HT1080 (cell line): ENCODE results near the gene SMG6. TPM values are rescaled to one million over a fixed set of nuclear protein-coding genes. Genes with fewer than 3 reads are reported as not detected.
"Not testable (repeated sequence)": the region's sequence is repeated elsewhere in the genome, so short reads cannot be mapped to it uniquely, and the experiment has no call there.

Experiments used
- DNase-seq: peaks from one replicate; pipeline ENCODE4 v3.0.0-alpha.2; 2015; ENCODE audit warnings: low read depth
- total RNA-seq: library from RNA; depleted of rRNA; stranded (reverse); fragments of >200 nt; shearing (Covaris generic); gene quantifications from 2 replicates; pipeline ENCODE4 v1.2.3, GENCODE V29; 2014

SMG6 gene
- total RNA-seq, 1 experiment from 2014 or later = 43.9 TPM

DNA sequence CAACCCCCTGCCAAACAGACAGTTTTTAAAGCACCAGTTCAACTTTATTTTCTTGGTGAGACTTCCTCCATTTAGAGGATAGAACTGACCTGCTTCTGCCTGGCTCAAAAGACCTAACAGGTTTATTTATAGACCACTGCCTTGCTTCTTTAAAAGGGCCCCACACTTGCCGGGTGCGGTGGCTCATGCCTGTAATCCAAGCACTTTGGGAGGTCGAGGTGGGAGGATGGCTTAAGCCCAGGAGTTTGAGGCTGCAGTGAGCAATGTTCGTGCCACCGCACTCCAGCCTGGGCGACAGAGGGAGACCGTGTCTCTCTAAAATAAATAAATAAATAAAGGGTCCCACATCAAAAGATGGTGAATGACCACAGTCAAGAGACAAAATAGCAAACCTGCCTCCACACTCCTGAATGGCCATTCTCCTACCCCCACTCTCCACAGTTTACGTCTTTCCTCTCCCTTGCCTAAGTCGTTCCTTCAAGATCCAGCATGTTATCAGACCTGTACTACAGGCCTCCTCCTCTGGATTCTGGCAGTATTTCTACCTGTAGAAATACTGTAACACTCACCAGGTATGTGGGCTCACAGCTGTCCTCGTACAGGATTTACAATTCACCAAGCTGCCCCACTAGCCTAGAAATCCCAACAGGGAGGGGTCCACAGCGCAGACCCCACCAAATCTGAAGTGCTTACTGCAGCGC, 95.6 kb downstream of the SMG6 start:
- no peak for DNase-seq

DNA sequence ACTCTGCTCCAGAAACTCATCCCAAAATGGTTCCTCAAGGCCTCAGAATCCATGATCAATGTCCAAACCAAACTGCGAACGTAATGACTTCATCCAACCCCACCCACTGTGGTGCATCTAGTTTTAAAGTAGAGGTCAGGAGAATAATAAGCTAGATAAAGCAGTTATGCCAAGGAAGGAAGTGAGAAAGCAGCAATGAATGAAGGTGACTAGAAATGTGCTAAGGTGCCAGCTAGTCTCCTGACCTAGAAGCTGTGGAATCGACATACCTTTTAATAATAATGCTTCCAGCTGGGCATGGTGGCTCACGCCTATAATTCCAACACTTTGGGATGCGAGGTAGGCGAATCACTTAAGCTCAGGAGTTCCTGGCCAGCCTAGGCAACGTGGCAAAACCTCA, 99.2 kb downstream of the SMG6 start:
- DNase-seq = no peak

DNA sequence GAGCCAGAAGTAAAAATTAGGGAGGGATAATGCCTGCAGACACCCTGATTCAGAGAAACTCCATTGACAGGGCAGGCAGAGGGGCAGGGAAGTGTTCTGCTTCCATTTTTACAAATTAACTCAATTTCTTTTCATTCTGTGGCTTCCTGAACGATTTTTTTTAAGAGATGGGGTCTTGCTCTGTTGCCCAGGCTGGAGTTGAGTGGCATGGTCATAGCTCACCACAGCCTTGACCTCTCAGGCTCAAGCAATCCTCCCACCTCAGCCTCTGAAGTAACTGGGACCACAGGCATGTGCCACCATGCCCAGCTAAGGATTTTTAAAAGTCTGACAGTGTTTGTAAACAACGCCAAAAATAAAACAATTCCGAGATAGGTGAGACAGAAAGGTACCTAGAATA, 99.8 kb downstream of the SMG6 start:
- DNase-seq = no peak

DNA sequence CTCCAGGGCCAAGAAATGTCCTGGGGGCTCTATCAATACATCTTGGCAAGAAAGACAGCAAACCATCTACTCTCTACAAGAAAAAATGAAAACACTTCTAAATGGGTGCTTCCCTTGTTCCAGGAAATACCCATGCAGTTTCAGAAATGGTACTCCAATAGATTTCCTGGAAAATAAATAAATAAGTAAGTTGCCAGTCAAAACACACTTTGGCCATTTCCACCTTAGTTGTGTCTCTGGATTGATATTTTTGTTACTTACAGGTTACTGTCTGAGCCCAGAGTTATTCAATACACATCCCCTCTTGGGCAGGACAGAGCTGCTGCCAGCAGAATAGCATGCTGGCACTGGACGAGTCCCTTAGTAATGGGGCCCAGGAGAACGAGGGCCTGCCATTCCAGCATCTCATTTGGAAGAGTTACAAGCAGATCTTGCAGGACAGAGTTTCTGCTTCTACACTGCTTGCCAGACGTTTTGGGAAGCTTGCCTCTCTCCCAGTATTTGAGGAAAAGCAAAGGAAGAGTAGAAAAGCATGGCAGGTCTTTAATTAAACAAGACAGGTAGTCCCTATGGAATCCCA, 100.5 kb downstream of the SMG6 start:
- DNase-seq = no peak

DNA sequence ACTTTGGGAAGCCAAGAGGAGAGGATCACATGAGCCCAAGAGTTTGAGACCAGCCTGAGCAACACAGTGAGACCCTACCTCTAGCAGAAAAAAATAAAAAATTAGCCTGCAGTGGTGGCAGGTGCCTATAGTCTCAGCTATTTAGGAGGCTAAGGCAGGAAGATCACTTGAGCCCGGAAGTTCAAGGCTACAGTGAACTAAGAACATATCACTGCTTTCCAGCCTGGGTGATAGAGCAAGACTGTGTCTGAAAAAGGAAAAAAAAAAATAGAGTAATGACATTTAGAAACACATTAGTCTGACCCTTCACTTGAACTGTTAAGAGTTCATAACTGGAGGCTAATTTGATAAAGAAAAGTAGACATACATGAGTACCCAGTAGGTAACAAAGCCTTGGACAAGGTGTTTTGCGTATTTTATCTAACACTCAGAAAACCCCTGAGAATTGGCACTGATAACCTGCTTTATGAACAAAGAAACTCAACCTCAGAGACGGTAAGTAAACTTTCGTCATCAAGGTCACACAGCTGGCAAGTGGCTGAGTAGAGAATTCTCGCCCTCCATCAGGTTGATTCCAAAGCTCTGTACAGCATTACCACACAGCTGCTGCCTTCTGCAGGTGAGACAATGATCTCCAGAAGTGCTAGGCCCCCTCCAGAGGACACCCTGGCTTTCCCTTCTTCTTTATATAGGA, 101.1 kb downstream of the SMG6 start:
- no peak for DNase-seq

DNA sequence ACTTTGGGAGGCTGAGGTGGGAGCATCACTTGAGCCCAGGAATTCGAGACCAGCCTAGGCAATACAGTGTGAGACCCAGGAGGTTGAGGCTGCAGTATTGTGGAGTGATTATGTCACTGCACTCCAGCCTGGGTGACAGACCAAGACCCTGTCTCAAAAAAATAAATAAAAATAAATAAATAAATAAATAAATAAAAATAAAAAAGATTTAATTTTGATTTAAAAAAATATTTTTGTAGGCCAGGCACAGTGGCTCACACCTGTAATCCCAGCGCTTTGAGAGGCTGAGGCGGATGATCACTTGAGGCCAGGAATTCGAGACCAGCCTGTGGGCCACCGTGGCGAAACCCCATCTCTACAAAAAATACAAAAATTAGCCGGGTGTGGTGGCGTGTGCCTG, 104.2 kb downstream of the SMG6 start:
- not testable (repeated sequence) for DNase-seq

DNA sequence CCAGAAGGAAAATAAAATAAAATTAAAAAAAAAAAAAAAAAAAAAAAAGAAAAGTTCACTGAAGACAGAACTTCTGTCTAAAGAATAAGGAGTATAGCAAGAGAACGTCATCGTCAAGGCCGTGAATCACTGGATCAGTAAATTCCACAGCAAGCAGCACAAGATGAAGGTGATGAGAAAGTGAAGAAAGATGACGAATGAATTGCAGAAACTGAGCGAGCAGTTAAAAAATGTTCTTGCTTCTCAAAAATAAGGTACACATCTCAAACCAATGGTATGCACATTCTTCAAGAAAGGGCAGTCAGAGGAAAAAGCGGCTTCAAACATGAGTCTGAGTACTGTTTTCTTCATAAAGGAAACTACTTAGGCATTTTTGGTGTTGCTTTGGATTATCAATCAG, 104.7 kb downstream of the SMG6 start:
- DNase-seq = no peak

DNA sequence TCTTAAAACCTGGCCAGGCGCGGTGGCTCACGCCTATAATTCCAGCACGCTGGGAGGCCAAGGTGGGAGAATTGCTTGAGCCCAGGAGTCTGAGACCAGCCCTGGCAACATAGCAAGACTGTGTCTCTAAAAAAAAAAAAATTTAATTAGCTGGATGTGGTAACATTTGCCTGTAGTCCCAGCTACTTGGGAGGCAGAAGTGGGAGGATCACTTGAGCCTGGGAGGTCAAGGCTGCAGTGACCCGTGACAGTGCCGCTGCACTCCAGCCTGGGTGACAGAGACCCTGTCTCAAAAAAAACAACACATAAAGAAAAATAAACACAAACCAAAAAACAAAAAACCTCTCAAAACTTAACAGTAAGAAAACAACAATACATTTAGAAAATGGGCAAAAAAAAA, 106.3 kb downstream of the SMG6 start:
- no peak for DNase-seq

DNA sequence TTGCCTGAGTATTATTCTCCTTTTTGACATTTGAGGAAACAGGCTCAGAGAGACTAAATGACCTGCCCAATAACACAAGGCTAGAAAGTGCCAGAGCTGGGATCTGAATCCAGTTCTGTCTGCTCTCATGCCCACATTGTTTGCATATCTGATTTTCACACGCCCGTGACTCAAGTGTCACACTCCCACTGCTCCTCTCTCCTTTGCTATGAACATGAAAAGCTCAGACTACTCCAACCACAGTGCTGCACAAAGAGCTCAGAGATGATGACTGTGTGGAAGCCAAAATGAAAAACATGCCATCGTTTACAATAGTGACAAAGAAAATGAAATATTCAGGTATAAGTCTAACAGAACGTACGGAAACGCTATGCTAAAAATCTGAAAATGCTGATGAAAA, 107.9 kb downstream of the SMG6 start:
- peak; percentile 26 for DNase-seq

DNA sequence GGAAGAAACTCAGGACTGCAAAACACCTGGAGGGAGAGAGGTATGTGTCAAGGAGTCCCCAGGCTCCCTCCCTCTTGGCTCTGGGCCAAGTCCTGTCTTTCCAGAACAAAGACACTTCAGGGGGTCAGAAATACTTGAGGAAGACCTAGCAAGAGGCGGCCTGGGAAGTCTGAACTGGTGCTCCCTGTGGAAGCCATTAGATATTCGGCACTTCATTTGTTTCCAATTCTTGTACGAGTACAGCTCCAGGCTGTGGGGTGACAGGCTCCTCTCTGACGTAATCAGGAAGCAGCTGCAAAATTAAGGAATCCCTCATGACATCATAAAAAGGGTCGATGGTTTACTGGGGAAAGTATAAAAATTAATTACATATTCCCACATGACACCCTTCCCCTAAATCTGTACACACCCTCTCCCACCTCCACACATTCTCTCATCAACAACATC, 108.7 kb downstream of the SMG6 start:
- no peak for DNase-seq

DNA sequence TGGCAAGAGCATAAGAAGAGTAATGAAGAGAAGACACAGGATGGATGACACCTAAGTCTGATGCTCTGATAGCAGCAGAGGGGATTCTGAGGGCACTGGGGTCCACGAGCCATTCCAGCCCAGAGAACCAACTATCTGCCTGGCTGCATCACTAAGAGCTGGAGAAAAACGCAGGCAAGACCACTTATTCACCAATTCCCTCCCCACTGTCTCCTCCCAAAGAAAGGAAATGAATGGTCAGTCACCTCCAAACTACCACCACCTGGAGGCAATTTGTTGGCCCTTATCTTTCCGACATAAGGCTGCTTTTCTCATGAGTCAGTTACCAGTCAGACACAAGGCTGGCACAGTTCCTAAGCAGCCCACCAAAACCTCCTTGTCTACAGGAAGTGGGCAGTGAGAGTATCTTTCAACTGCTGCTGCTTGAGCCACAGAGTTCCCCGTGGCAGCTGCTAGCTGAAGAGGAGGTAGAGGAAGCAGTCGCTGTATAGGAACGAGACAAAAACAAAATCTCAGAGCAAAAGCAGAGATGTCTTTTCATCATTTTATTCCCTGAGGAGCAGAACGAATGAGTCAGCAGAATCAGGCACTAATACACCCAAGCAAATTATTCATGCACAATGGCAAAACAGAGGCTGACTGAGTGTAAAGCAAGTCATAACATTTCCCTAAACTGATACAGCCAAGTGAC, 111.1 kb downstream of the SMG6 start:
- peak; percentile 100 for DNase-seq

DNA sequence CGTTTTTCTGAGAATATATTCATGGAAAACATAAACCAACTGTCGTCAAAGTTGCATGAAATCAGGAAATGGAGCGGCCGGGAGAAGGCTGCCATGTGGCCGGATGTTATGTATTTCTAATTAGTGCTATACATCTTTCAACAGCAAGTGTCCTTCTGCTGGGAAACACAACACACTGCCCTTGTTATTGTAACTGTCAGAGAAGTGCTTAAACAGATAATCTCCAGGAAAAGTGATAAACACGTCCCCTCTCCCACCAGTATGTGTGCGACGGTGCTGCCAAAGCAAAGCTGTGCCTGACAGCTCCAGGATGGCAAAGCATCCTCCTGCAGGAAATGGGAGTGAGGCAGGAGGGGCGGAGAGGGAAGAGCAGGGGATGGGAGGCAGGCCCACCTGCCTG, 111.8 kb downstream of the SMG6 start:
- DNase-seq = no peak

DNA sequence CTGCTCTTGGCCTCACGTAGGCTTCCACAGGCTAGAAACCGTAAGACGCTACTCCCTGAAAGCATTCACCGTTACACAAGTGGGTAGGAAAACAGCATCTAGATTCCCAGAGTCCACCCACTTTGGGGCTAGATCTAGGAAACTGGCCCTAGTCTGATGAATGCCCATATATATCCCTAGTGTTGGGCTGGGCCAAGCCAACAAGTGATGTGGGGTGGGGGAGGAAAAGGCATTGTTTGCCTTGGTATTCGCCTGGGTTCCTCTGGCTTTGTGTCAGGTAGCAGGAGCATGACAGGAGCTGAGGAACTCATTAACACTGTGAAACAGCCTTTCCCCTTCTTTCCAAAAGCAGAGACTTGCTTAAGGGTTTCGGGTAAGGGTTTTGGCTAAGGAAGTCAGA, 112.4 kb downstream of the SMG6 start:
- no peak for DNase-seq

DNA sequence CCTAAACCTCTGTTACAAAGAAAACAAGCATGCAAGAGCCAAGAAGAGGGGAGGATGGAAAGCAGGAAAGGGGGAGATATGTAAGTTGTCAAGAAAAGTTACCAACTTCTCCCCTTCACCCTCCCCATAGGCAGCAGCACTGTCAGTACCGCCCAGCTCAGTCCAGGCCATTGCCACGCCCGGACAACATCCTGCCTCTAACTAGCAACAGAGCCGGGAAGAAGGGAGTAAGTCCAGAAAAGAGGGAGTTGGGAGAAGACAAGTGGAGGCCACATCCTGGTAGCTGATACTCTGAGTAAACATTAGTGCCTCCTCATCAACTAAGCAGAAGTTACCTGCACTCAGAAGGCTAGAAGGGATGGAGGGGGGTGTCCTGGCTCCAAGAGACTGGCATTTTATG, 113.6 kb downstream of the SMG6 start:
- peak; percentile 74 for DNase-seq

DNA sequence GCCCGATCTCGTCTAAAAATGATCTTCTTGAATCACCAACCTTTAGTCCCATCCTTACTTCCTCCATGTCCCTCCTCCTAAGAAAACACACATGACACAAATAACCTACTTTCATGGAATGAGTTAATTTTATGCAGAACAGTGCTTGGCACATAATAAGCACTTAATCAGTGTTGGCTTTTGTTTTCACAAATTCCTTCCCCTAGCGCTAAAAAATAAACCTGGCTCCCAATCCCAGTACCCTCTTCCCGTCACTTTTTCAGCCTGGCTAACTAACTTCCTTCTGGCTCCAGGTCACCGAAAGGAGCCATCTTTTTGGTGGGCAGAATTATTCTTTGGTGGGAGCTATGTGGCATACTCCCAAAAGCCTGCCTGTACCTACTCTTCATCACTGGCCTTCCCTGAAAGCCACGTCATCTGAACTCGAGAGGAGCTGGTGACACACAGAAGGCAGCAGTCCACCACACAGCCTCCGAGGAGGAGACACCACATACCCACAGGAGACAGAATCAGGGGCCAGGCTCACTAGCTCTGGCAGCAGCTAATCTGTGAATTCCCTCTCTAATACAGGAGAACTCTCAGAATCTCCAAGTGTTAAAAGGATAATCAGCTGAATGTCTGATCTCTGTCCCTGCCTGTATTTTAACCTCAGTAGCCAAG, 114.5 kb downstream of the SMG6 start:
- no peak for DNase-seq

DNA sequence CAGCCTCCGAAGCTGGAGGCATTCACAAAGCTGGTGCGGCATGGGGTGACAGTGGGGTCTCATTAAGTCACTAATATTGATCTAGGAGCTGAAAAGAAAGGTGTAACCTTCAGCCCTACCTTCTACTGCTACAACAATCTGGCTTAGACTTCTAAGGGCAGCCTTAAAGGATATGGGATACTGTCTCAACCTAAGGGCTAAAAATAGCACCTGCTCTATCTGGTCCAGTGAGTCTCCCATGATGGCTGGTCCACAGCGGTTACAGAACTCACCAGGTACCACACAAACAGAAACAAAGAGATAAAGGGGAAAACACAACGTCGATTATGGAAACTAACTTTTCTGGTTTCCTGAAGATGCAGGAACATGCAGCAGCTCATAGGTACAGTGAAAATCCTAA, 115.8 kb downstream of the SMG6 start:
- DNase-seq = no peak

DNA sequence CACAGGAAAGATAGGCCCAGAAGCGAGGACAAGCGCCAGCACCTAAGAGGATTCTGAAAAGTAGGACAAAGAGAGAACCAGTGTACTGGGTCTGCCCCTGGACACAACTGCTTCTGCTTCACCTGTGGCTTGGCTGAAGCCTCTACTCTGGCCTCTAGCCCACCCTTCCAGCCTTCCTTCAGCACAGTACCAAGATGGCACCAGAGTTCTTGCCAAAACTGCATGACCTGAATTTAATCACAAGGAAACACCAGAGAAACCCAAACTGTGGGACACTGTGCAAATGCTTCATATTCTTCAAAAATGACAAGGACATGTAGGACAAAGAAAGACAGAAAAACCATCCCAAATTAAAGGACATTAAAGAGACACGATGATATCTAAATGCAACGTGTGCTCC, 116.6 kb downstream of the SMG6 start:
- no peak for DNase-seq

DNA sequence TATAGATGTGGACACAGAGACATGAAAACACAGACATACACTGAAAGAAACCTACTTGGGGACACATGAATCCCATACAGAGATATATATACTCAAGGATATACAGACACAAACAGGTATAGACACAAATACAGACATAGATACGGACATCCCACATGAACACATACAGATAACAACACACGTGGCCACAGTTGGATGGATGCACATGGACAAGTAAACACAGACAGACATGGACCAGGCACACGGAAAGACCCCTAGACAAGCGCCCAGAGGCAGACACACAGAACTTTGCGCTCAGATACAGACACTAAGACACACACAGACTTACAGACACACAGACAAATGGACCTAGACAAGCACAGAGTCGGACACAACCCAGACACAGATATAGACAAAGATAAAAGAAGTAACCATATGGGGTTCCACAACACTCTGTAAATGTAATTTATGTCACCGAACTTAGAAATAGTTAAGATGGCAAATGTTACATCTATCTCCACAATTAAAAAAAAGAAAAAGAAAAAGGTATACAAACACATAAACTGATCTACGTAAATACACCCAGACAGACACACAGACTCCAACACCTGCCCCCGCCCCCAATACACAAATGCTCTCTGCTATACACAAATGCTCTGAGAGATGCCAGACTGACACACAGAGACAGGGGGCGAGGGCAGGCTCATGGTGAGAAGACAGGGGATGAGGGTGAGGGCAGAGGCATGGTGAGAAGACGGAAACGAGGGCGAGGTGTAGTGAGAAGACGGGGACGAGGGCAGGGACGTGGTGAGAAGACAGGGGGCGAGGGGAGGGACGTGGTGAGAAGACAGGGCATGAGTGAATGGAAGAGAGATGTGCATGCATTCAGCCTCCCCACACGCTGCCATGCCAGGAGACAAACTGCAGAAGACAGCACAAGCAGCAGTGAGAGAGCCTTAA, 118.3 kb downstream of the SMG6 start:
- DNase-seq = no peak

DNA sequence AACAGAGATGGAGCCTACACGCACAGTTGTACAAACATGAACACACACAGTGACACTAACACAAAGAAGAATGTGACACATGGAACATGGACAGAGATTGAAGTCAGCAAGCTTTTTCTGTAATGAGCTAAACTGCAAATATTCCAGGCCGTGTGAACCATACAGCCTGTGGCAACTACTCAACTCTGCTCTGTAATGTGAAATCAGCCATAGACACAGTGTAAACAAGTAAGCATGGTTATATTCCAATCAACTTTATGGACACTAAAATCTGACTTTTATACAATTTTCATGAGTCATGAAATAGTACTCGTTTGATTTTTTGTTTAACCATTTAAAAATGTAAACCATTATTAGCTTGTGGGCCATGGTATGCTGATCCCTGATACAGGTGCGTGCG, 120.2 kb downstream of the SMG6 start:
- no peak for DNase-seq

DNA sequence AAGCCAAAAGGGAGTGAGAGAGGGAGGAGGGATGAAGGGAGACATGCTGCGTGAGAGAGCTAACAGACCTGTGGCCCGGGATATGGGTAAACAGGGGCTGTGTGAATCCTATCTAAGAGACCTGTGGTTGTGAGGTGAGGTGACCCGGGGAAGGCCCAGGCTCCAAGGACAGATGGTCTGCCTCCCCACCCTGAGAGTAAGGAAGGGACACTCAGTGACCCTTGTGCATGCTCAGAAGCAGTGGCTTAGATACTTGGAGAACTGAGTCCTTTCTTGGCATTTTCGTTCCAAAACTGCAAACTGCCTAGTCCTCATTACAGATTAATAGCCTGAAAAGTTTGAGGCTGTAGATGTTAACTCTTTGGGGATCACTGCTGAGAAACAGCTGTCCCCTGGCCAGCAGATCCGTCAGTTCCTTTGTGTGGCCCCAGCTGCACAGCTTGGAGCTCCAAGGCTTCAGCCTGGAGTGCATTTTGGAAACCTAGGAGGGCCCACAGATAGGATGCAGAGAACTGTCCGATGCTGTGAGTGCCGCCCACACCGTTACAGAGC, 121.6 kb downstream of the SMG6 start:
- no peak for DNase-seq
